Fibroblast of lung (primary cell): Measurements from ENCODE around the gene MMRN1.
"Not testable (repeated sequence)": the region's sequence is repeated elsewhere in the genome, so short reads cannot be mapped to it uniquely, and the experiment has no call there.

Source experiments
- CTCF ChIP-seq, 2 donors: IDR thresholded peaks in 1 of 2; conservative IDR thresholded peaks in 1 of 2; 1 replicate in 1 of 2; 2 replicates in 1 of 2; pipeline ENCODE4 v1.5.1; 2011 to 2012; ENCODE audit warnings: low read length in 2 of 2, control low read depth in 1 of 2, inconsistent platforms in 1 of 2, low read depth in 1 of 2, mild to moderate bottlenecking in 1 of 2
- EZH2 ChIP-seq: IDR thresholded peaks from 2 replicates; pipeline ENCODE4 v1.5.1; 2012; ENCODE audit warnings: low read length, control low read depth, mild to moderate bottlenecking; ENCODE audit errors: missing control alignments

GRCh38 chr4:89901808-89902431 is 7.3 kb downstream of the MMRN1 start:
- peak; percentile 83 to 92 for TF ChIP-seq CTCF (conservative IDR thresholded peaks at IDR 0.05 in 1 of 2, IDR thresholded peaks at IDR 0.05 in 1 of 2; ENCODE audit: low read depth in 1 of 2, low read length in 2 of 2)
- TF ChIP-seq EZH2: not testable (repeated sequence)
